Loucy (cell line): ENCODE results near the gene SYNGAP1.

ENCODE experiments used
- H2AFZ ChIP-seq: fragments of 200-600 bp; sonication (generic); 2 replicates; pipeline ENCODE4 v1.6.0; 2016; ENCODE audit warnings: antibody characterized with exemption, mild to moderate bottlenecking, low read length, moderate library complexity
- H3F3A ChIP-seq: fragments of 200-600 bp; 2 replicates; pipeline ENCODE4 v1.6.0; 2016; ENCODE audit warnings: antibody characterized with exemption, low read depth, mild to moderate bottlenecking
- H3K27me3 ChIP-seq: fragments of 200-600 bp; sonication (generic); 2 replicates; pipeline ENCODE4 v1.6.1; 2014; ENCODE audit warnings: low read length, mild to moderate bottlenecking; ENCODE audit not compliant: insufficient read depth, poor library complexity, severe bottlenecking
- H3K36me3 ChIP-seq: fragments of 200-600 bp; sonication (generic); 2 replicates; pipeline ENCODE4 v1.6.1; 2016; ENCODE audit warnings: low read length; ENCODE audit not compliant: insufficient read depth
- H3K4me1 ChIP-seq: fragments of 200-600 bp; sonication (generic); 2 replicates; pipeline ENCODE4 v1.5.1; 2014; ENCODE audit warnings: low read length, mild to moderate bottlenecking; ENCODE audit not compliant: insufficient read depth, poor library complexity, severe bottlenecking
- H3K4me2 ChIP-seq: fragments of 200-600 bp; sonication (generic); 2 replicates; pipeline ENCODE4 v1.6.0; 2014; ENCODE audit warnings: antibody characterized with exemption, low read length, low read depth, mild to moderate bottlenecking; ENCODE audit not compliant: poor library complexity, severe bottlenecking
- H3K4me3 ChIP-seq: fragments of 200-600 bp; sonication (generic); 2 replicates; pipeline ENCODE4 v1.5.1; 2014; ENCODE audit warnings: low read length, mild to moderate bottlenecking, mixed read lengths; ENCODE audit not compliant: poor library complexity, severe bottlenecking
- H3K79me2 ChIP-seq: fragments of 200-600 bp; sonication (generic); 2 replicates; pipeline ENCODE4 v1.6.1; 2014; ENCODE audit warnings: low read length; ENCODE audit not compliant: insufficient read depth
- H3K9ac ChIP-seq: fragments of 200-600 bp; sonication (generic); 2 replicates; pipeline ENCODE4 v1.6.0; 2014; ENCODE audit warnings: mild to moderate bottlenecking, low read depth, low read length, moderate library complexity; ENCODE audit not compliant: poor library complexity, severe bottlenecking
- H3K9me2 ChIP-seq: fragments of 200-600 bp; sonication (generic); replicated peaks from 2 replicates; pipeline ENCODE4 v1.6.1; 2016; ENCODE audit warnings: low read depth, low read length, mixed read lengths
- H3K9me3 ChIP-seq: fragments of 200-600 bp; sonication (generic); 2 replicates; pipeline ENCODE4 v1.6.1; 2014; ENCODE audit warnings: mild to moderate bottlenecking, antibody characterized with exemption, low read length, low read depth; ENCODE audit not compliant: insufficient read depth
- H4K20me1 ChIP-seq: fragments of 200-600 bp; sonication (generic); 2 replicates; pipeline ENCODE4 v1.6.0; 2014; ENCODE audit warnings: antibody characterized with exemption, low read length, mild to moderate bottlenecking; ENCODE audit not compliant: insufficient read depth, poor library complexity, severe bottlenecking
- CTCF ChIP-seq: fragments of 200-600 bp; sonication (generic); conservative IDR thresholded peaks from 2 replicates; pipeline ENCODE4 v1.5.1; 2014; ENCODE audit warnings: mild to moderate bottlenecking, antibody characterized with exemption, low read length
- EZH2phosphoT487 ChIP-seq: fragments of 200-600 bp; IDR thresholded peaks from 2 replicates; pipeline ENCODE4 v1.6.1; 2018; ENCODE audit warnings: antibody characterized with exemption, mild to moderate bottlenecking, moderate library complexity, borderline replicate concordance

SYNGAP1 gene

GRCh38 chr6:33380272-33380981, 39.4 kb upstream of the SYNGAP1 start:
- no peaks in the 10 kb centered on the region for H3K9me3 ChIP-seq
- H3K4me3 ChIP-seq, result no peak overlapping the region
- H3K27me3 ChIP-seq, result no peaks in the 10 kb centered on the region
- no peaks in the 10 kb centered on the region for H3K9me2 ChIP-seq
- no peak overlapping the region for H2AFZ ChIP-seq
- H3K79me2 ChIP-seq, result no peaks in the 10 kb centered on the region
- H3K9ac ChIP-seq, result no peak overlapping the region
- no peaks in the 10 kb centered on the region for H3K4me1 ChIP-seq
- no peaks in the 10 kb centered on the region for H3K36me3 ChIP-seq
- no peak overlapping the region for H3K4me2 ChIP-seq
- no peaks in the 10 kb centered on the region for H4K20me1 ChIP-seq
- no peaks in the 10 kb centered on the region for H3F3A ChIP-seq
- no peak for TF ChIP-seq CTCF
- TF ChIP-seq EZH2phosphoT487, result no peak

- no peaks in the 10 kb centered on the region for H4K20me1 ChIP-seq
- TF ChIP-seq CTCF (no peak), EZH2phosphoT487 (no peak)
- H3K4me1 ChIP-seq, result no peaks in the 10 kb centered on the region
- H3F3A ChIP-seq, result no peaks in the 10 kb centered on the region
- H3K9me2 ChIP-seq, result no peaks in the 10 kb centered on the region
- no peak overlapping the region for H3K4me2 ChIP-seq
- no peaks in the 10 kb centered on the region for H3K79me2 ChIP-seq
- no peak overlapping the region for H2AFZ ChIP-seq
- no peak overlapping the region for H3K4me3 ChIP-seq
- H3K36me3 ChIP-seq, result no peaks in the 10 kb centered on the region
- H3K9ac ChIP-seq, result no peak overlapping the region
- H3K9me3 ChIP-seq, result no peaks in the 10 kb centered on the region
- no peaks in the 10 kb centered on the region for H3K27me3 ChIP-seq
Observed at GRCh38 chr6:33383427-33384185, 36.3 kb upstream of the SYNGAP1 start.

- Histone ChIP-seq H3K4me2 (no peak overlapping the region), H3K27me3 (no peaks in the 10 kb centered on the region), H3F3A (no peaks in the 10 kb centered on the region), H4K20me1 (no peaks in the 10 kb centered on the region), H3K9ac (no peak overlapping the region), H3K9me2 (no peaks in the 10 kb centered on the region), H3K4me3 (no peak overlapping the region), H3K4me1 (no peaks in the 10 kb centered on the region), H3K9me3 (no peaks in the 10 kb centered on the region), H2AFZ (no peak overlapping the region), H3K36me3 (no peaks in the 10 kb centered on the region), H3K79me2 (no peaks in the 10 kb centered on the region)
- TF ChIP-seq EZH2phosphoT487, result no peak
- peak; percentile 22; the same call in 1 of the 2 replicates for TF ChIP-seq CTCF
Observed at GRCh38 chr6:33384581-33385020, 35.3 kb upstream of the SYNGAP1 start.
